ENCODE data around the gene BCAP31.
"Not testable (repeated sequence)": the region's sequence is repeated elsewhere in the genome, so short reads cannot be mapped to it uniquely, and the experiment has no call there.

BCAP31 gene

DNA sequence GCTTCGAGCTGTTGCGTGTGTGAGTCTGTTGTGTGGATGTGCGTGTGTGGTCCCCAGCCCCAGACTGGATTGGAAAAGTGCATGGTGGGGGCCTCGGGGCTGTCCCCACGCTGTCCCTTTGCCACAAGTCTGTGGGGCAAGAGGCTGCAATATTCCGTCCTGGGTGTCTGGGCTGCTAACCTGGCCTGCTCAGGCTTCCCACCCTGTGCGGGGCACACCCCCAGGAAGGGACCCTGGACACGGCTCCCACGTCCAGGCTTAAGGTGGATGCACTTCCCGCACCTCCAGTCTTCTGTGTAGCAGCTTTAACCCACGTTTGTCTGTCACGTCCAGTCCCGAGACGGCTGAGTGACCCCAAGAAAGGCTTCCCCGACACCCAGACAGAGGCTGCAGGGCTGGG lies 28.1 kb downstream of the BCAP31 start:
- DNase-seq (ENCODE audit: low read depth), result no peak
- H3K9me3 ChIP-seq (ENCODE audit: control insufficient read depth, low read length), result no peaks in the 10 kb centered on the region
- peaks cover 4% of the 10 kb centered on the region for H3K27me3 ChIP-seq (replicated peaks; ENCODE audit: control insufficient read depth, insufficient read depth, low read length)
- H3K36me3 ChIP-seq (ENCODE audit: control insufficient read depth, insufficient read depth, low read length, severe bottlenecking), result peaks cover 13% of the 10 kb centered on the region
- no peak overlapping the region for H3K4me3 ChIP-seq (ENCODE audit: low read length)
- H3K9ac ChIP-seq (ENCODE audit: low read length), result no peak overlapping the region
- H3K4me1 ChIP-seq (ENCODE audit: control insufficient read depth, insufficient read depth, low read length), result no peaks in the 10 kb centered on the region

GRCh38 chrX:153694687-153695270 lies 29.4 kb downstream of the BCAP31 start:
- H3K27me3 ChIP-seq (replicated peaks; ENCODE audit: control insufficient read depth, insufficient read depth, low read length), result peaks cover 4% of the 10 kb centered on the region
- no peak overlapping the region for H3K9ac ChIP-seq (ENCODE audit: low read length)
- no peak overlapping the region for H3K4me3 ChIP-seq (ENCODE audit: low read length)
- peaks cover 5% of the 10 kb centered on the region for H3K4me1 ChIP-seq (ENCODE audit: control insufficient read depth, insufficient read depth, low read length)
- DNase-seq (ENCODE audit: low read depth), result no peak
- H3K36me3 ChIP-seq (ENCODE audit: control insufficient read depth, insufficient read depth, low read length, severe bottlenecking), result peaks cover 9% of the 10 kb centered on the region
- H3K9me3 ChIP-seq (ENCODE audit: control insufficient read depth, low read length), result no peaks in the 10 kb centered on the region

GRCh38 chrX:153694256-153694655 lies 29.9 kb downstream of the BCAP31 start:
- not testable (repeated sequence) for DNase-seq (ENCODE audit: low read depth); H3K9me3 ChIP-seq (ENCODE audit: control insufficient read depth, low read length); H3K9ac ChIP-seq (ENCODE audit: low read length); H3K4me3 ChIP-seq (ENCODE audit: low read length); H3K4me1 ChIP-seq (ENCODE audit: control insufficient read depth, insufficient read depth, low read length); H3K36me3 ChIP-seq (ENCODE audit: control insufficient read depth, insufficient read depth, low read length, severe bottlenecking); H3K27me3 ChIP-seq (replicated peaks; ENCODE audit: control insufficient read depth, insufficient read depth, low read length)

- DNase-seq (ENCODE audit: low read depth), result no peak
- Histone ChIP-seq H3K27me3 (replicated peaks; ENCODE audit: control insufficient read depth, insufficient read depth, low read length) (peaks cover 4% of the 10 kb centered on the region), H3K9me3 (ENCODE audit: control insufficient read depth, low read length) (no peaks in the 10 kb centered on the region), H3K4me3 (ENCODE audit: low read length) (no peak overlapping the region), H3K9ac (ENCODE audit: low read length) (no peak overlapping the region), H3K4me1 (ENCODE audit: control insufficient read depth, insufficient read depth, low read length) (peaks cover 7% of the 10 kb centered on the region), H3K36me3 (ENCODE audit: control insufficient read depth, insufficient read depth, low read length, severe bottlenecking) (peaks cover 9% of the 10 kb centered on the region)
These were observed 30.7 kb downstream of the BCAP31 start for GRCh38 chrX:153693216-153694086.

DNA sequence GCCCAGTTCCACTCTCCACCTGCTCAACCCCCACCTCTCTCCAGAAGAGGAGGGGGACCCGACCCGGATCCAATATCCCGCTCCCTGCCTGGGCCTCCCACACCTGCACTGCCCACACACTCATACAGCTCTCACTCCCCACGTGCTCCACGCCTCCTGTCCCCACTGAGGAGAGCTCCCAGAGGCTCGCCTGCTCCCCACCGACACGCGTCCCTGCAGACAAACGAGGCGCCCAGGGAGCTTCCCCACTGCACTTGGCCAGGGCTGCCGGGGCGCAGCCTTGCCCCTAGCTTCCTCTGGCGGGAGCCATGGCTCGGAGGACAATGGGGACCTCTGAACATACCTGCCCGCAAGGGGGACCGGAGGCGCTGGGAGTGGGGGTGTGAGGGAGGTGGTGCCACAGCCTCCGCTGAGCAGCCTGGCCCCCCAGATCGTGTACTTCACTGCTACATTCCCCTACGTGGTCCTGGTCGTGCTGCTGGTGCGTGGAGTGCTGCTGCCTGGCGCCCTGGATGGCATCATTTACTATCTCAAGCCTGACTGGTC lies 31.5 kb downstream of the BCAP31 start:
- H3K4me1 ChIP-seq (ENCODE audit: control insufficient read depth, insufficient read depth, low read length), result peaks cover 7% of the 10 kb centered on the region
- no peaks in the 10 kb centered on the region for H3K9me3 ChIP-seq (ENCODE audit: control insufficient read depth, low read length)
- H3K27me3 ChIP-seq (replicated peaks; ENCODE audit: control insufficient read depth, insufficient read depth, low read length), result peaks cover 4% of the 10 kb centered on the region
- peaks cover 4% of the 10 kb centered on the region for H3K36me3 ChIP-seq (ENCODE audit: control insufficient read depth, insufficient read depth, low read length, severe bottlenecking)
- DNase-seq (ENCODE audit: low read depth), result no peak
- no peak overlapping the region for H3K9ac ChIP-seq (ENCODE audit: low read length)
- no peak overlapping the region for H3K4me3 ChIP-seq (ENCODE audit: low read length)

DNA sequence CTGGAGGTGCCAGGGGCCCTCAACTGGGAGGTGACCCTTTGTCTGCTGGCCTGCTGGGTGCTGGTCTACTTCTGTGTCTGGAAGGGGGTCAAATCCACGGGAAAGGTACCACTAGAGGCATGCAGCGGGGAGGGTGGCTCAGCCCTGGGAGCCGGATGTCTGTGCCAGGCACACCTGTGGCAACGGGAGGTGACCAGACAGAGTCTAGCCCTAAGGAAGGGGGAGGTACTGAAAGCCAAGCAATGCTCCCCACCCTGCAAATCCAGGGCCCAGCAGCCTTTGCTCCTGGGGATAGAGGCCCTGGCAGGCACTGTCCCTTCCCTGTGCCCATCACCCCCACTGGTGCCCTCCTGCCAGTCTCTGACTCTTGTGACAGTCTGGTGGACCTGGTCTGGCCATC lies 32.2 kb downstream of the BCAP31 start:
- no peak overlapping the region for H3K9ac ChIP-seq (ENCODE audit: low read length)
- H3K4me1 ChIP-seq (ENCODE audit: control insufficient read depth, insufficient read depth, low read length), result peaks cover 7% of the 10 kb centered on the region
- no peak for DNase-seq (ENCODE audit: low read depth)
- no peak overlapping the region for H3K4me3 ChIP-seq (ENCODE audit: low read length)
- H3K36me3 ChIP-seq (ENCODE audit: control insufficient read depth, insufficient read depth, low read length, severe bottlenecking), result no peaks in the 10 kb centered on the region
- no peaks in the 10 kb centered on the region for H3K27me3 ChIP-seq (replicated peaks; ENCODE audit: control insufficient read depth, insufficient read depth, low read length)
- no peaks in the 10 kb centered on the region for H3K9me3 ChIP-seq (ENCODE audit: control insufficient read depth, low read length)

DNA sequence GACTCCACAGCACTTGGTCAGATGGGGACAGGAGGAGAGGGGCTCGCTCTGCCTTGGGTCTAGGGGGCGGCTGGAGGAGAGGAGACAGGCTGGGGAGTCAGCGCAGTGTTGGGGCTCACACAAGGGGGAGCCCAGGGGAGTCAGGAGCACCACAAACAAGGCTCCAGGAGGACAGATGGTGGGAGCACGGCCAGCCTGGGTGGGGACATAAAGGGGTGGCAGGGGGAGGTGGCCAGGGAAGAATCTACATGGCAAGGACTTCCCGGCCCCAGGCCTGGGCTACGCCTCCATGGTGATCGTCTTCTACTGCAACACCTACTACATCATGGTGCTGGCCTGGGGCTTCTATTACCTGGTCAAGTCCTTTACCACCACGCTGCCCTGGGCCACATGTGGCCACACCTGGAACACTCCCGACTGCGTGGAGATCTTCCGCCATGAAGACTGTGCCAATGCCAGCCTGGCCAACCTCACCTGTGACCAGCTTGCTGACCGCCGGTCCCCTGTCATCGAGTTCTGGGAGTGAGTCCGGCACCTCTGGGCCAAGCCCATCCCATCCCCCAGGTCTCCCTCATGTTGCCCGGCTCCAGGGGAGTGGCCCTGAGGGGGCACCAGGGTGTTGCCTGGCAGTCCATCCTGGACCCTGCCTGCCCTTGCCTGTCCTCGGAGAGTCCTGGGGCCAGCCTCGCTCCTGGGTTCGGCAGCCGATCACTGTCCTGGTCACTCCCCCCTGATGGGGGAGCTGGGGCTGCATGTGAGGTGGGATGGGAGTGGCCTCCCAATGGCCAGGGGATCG lies 33.0 kb downstream of the BCAP31 start:
- H3K4me1 ChIP-seq (ENCODE audit: control insufficient read depth, insufficient read depth, low read length); H3K9me3 ChIP-seq (ENCODE audit: control insufficient read depth, low read length); H3K9ac ChIP-seq (ENCODE audit: low read length); H3K4me3 ChIP-seq (ENCODE audit: low read length); DNase-seq (ENCODE audit: low read depth); H3K36me3 ChIP-seq (ENCODE audit: control insufficient read depth, insufficient read depth, low read length, severe bottlenecking); H3K27me3 ChIP-seq (replicated peaks; ENCODE audit: control insufficient read depth, insufficient read depth, low read length): not testable (repeated sequence)

- Histone ChIP-seq H3K9ac (ENCODE audit: low read length) (no peak overlapping the region), H3K9me3 (ENCODE audit: control insufficient read depth, low read length) (no peaks in the 10 kb centered on the region), H3K4me3 (ENCODE audit: low read length) (no peak overlapping the region), H3K36me3 (ENCODE audit: control insufficient read depth, insufficient read depth, low read length, severe bottlenecking) (no peaks in the 10 kb centered on the region), H3K4me1 (ENCODE audit: control insufficient read depth, insufficient read depth, low read length) (peaks cover 7% of the 10 kb centered on the region), H3K27me3 (replicated peaks; ENCODE audit: control insufficient read depth, insufficient read depth, low read length) (no peaks in the 10 kb centered on the region)
- no peak for DNase-seq (ENCODE audit: low read depth)
These were observed 33.7 kb downstream of the BCAP31 start for GRCh38 chrX:153690466-153690865.

- peak overlapping the region; percentile 29 for H3K9ac ChIP-seq (ENCODE audit: low read length)
- no peaks in the 10 kb centered on the region for H3K9me3 ChIP-seq (ENCODE audit: control insufficient read depth, low read length)
- no peaks in the 10 kb centered on the region for H3K36me3 ChIP-seq (ENCODE audit: control insufficient read depth, insufficient read depth, low read length, severe bottlenecking)
- peak; percentile 8 for DNase-seq (ENCODE audit: low read depth)
- no peaks in the 10 kb centered on the region for H3K27me3 ChIP-seq (replicated peaks; ENCODE audit: control insufficient read depth, insufficient read depth, low read length)
- peak overlapping the region; percentile 65 for H3K4me3 ChIP-seq (ENCODE audit: low read length)
- peaks cover 7% of the 10 kb centered on the region for H3K4me1 ChIP-seq (ENCODE audit: control insufficient read depth, insufficient read depth, low read length)
These were observed 34.3 kb downstream of the BCAP31 start for GRCh38 chrX:153689654-153690465.

DNA sequence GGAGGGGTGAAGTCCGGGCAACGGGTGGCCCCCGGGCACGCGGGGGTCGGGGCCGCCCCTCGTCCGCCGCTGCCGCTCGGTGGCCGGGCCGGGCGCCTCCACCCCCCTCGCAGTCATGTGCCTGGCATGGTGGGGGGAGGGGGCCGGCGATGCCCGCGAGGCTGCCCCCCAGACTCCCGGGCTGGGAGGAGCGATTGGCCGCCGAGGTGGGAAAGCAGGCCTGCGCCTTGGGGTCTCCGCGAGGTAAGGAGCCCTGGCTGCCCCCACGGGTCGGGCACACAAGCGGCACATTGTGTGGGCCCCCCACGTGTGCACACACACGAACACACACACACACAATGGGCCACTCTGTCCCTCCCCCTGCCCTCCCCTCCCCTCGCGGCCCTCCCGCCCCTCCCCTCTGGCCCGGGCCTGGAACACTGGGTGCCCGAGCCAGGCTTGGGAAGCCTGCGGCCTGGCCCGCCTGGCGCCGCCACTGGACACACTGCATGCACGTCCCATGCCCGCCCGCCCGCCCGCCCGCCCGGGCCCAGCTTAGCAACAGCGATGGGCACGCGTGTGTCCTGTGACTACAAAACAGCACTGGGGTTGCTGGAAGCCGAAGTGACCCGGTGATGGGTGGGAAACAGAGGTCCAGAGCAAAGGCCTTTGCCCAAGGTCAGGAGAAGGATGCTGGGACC lies 35.1 kb downstream of the BCAP31 start:
- H3K4me3 ChIP-seq (ENCODE audit: low read length), result peak overlapping the region; percentile 65
- peak overlapping the region; percentile 29 for H3K9ac ChIP-seq (ENCODE audit: low read length)
- no peaks in the 10 kb centered on the region for H3K36me3 ChIP-seq (ENCODE audit: control insufficient read depth, insufficient read depth, low read length, severe bottlenecking)
- peak; percentile 67 for DNase-seq (ENCODE audit: low read depth)
- H3K9me3 ChIP-seq (ENCODE audit: control insufficient read depth, low read length), result no peaks in the 10 kb centered on the region
- H3K4me1 ChIP-seq (ENCODE audit: control insufficient read depth, insufficient read depth, low read length), result peaks cover 7% of the 10 kb centered on the region
- no peaks in the 10 kb centered on the region for H3K27me3 ChIP-seq (replicated peaks; ENCODE audit: control insufficient read depth, insufficient read depth, low read length)
